Lower leg skin (tissue), 3 donors: Measurements from ENCODE around the gene VASH1.

ENCODE experiments used
- CTCF ChIP-seq, 3 donors: fragments of 450-650 bp; IDR thresholded peaks; one replicate each; pipeline ENCODE4 v1.5.1; 2016; ENCODE audit warnings: antibody characterized with exemption in 3 of 3, mild to moderate bottlenecking in 3 of 3, moderate library complexity in 2 of 3
- POLR2A ChIP-seq, 2 donors: fragments of 450-650 bp; IDR thresholded peaks; one replicate each; pipeline ENCODE4 v1.6.1; 2016 to 2017; ENCODE audit warnings: antibody characterized with exemption in 2 of 2, mild to moderate bottlenecking in 1 of 2, moderate library complexity in 1 of 2

GRCh38 chr14:76820700-76821099 is 59.4 kb downstream of the VASH1 start:
- TF ChIP-seq POLR2A (IDR thresholded peaks at IDR 0.05): no peak
- TF ChIP-seq CTCF (IDR thresholded peaks at IDR 0.05): no peak
